OCI-LY3 (cell line): ENCODE measurements around the gene KIF3A.

Experiments used
- EZH2phosphoT487 ChIP-seq: fragments of 200-600 bp; shearing (Covaris generic); IDR thresholded peaks from 2 replicates; pipeline ENCODE4 v1.6.1; 2018; ENCODE audit warnings: antibody characterized with exemption, mixed run types, low read depth
- TF ChIP-seq, protein P1 (sequence below): fragments of 200-600, 300-600 bp; sonication (generic); IDR thresholded peaks from 2 replicates; pipeline ENCODE4 v1.5.1; 2014; ENCODE audit warnings: antibody characterized with exemption, low read length, low read depth

DNA sequence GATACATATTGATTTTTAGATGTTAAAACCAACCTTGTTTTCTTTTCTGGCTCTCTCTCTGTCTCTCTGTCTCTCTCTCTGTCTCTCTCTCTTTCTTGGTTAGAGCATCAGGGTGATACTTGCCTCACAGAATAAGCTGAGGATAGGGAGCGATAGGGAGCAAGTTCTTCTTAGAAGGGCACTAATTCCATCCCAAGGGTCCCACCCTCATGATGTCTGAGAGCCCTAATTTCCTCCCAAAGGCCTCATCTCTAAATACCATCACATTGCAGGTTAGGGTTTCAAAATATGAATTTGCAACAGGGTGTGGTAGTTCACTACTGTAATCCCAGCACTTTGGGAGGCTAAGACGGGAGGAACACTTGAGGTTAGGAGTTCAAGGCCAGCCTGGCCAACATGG lies 4.8 kb upstream of the KIF3A start:
- TF ChIP-seq, protein P1, sequence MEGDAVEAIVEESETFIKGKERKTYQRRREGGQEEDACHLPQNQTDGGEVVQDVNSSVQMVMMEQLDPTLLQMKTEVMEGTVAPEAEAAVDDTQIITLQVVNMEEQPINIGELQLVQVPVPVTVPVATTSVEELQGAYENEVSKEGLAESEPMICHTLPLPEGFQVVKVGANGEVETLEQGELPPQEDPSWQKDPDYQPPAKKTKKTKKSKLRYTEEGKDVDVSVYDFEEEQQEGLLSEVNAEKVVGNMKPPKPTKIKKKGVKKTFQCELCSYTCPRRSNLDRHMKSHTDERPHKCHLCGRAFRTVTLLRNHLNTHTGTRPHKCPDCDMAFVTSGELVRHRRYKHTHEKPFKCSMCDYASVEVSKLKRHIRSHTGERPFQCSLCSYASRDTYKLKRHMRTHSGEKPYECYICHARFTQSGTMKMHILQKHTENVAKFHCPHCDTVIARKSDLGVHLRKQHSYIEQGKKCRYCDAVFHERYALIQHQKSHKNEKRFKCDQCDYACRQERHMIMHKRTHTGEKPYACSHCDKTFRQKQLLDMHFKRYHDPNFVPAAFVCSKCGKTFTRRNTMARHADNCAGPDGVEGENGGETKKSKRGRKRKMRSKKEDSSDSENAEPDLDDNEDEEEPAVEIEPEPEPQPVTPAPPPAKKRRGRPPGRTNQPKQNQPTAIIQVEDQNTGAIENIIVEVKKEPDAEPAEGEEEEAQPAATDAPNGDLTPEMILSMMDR, result no peak
- no peak for TF ChIP-seq EZH2phosphoT487
